HG03442 (cell line): ENCODE measurements around the gene KCMF1.
A peak's percentile ranks its signal among the peaks of the same experiment; 100 is the strongest.

ENCODE experiments used
- ATAC-seq: cut with Tn5 transposase; IDR thresholded peaks from one replicate; pipeline ENCODE4 v1.9.1; 2021; ENCODE audit warnings: mild to moderate bottlenecking, moderate library complexity; ENCODE audit not compliant: unreplicated experiment

Gene KCMF1

DNA sequence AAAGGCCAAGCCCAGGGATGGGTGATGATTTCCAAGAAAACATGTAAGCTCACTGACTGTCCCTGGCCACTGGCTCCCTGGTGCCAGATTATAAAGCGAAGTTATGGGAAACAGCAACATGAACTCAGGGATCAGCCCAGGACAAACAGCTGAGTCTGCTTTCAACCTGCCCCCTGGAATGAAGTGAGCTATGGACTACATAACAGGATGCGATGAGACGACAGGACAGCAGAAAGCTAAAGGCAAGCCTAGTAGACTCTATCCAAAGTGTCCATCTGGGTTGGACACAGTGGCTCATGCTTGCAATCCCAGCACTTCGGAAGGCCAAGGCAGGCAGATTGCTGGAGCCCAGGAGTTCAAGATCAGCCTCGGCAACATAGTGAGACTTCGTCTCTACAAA is 16.6 kb upstream of the KCMF1 start:
- no peak for ATAC-seq

DNA sequence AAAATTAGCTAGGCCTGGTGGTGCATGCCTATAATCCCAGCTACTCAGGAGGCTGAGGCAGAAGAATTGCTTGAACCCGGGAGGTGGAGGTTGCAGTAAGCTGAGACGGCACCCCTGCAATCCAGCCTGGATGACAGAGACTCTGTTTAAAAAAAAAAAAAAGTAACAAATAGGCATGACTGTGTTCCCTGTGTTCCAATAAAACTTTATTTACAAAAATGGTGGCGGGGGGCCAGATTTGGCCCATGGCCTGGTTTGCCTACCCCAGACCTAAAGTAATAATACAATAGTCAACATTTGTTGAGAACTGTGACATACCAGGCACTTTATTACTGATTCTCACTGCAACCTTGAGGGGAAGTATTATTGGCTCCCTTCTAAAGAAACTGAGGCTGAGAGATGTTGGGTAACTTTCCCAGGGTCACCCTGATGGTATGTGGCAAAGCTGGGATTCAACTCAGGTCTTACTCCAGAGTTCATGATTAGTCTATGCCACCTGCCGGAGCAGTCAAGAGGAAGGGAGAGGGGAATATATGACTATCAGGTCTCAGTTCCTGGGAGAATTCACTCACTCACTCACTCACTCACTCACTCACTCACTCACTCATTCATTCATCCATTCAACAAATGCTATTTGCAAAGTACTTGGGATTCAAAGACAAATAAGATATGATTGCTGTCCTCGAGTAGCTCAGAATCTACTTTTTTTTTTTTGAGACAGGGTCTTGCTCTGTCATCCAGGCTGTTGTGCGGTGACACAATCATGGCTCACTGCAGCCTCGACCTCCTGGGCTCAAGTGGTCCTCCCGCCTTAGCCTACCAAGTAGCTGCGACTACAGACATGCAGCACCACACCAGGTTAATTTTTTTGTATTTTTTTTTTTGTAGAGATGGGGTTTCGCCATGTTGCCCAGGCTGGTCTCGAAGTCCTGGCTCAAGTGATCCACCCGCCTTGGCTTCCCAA is 14.3 kb upstream of the KCMF1 start:
- ATAC-seq: no peak

DNA sequence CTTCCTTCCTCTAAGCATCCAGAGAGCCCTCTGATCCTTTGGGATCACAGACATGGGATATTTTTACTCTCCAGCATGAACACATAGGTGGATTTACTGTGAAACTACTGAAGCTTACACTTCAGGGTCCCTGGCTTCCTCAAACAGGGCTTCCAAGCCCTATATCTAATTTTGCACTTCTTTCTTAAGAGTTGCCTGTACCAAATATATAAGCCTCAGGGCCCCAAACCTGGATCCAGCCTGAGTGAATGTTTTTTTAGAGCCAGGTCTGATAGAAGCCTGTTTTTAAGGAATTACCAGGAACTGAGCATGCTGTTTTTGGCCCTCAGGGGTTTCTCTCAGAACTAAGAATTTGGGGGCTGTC is 13.2 kb upstream of the KCMF1 start:
- no peak for ATAC-seq

DNA sequence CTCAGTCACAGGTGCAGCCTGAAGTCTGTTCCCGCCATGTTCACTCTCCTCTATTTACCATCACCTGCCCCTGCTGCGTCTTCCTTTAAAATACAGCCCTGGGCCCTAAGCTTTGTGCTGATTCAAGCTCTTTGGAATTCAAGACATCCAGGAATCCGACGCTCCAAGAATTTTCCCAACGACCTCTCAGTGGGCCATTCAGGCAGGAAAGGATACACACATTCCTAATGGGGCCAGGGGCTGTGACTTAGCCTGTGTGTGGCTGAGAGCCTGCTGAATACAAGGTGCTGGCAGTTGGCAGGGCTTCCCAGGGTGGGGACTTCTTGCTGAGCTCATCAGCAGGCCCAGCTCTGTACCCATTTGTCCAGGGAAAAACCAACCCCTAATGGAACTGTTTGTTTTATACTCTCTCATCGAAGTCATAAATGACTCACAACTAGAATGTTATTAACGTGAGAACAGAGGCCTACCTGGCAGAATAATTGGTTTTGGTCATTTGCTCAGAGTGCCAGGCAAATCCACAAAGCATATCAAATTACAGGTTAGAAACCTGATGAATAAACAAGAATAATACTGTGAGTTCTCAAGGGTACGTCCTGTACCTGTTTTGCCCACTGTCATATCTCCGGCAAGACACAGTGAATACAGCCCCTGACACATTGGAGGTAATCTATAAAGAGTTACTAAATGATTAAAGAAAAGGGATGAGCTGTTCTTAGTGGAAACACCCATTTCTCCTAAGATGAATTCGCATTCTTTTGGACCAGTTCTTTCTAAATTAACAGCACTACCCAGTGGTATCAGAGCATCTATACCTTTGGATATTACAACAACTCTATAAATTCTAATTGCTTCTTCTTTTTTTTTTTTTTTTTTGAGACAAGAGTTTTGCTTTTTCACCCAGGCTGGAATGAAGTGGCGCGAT is 12.6 kb upstream of the KCMF1 start:
- ATAC-seq: no peak

DNA sequence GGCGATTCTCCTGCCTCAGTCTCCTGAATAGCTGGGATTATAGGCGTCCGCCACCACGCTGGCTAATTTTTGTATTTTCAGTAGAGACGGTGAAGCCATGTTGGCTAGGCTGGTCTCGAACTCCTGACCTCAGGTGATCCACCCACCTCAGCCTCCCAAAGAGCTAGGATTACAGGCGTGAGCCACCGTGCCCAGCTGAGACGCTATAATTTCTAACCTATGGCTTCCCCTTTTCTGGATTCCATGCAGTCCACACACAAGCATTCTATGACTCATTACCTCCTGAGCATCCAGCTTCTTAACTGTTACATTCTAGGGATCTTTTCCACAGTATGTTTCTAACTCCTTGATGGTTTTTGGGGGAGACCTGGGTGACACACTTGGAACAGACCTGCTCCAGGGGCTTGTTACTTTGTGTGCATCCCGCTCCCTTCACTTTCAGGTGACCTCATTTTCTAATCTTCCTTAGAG is 11.8 kb upstream of the KCMF1 start:
- no peak for ATAC-seq

DNA sequence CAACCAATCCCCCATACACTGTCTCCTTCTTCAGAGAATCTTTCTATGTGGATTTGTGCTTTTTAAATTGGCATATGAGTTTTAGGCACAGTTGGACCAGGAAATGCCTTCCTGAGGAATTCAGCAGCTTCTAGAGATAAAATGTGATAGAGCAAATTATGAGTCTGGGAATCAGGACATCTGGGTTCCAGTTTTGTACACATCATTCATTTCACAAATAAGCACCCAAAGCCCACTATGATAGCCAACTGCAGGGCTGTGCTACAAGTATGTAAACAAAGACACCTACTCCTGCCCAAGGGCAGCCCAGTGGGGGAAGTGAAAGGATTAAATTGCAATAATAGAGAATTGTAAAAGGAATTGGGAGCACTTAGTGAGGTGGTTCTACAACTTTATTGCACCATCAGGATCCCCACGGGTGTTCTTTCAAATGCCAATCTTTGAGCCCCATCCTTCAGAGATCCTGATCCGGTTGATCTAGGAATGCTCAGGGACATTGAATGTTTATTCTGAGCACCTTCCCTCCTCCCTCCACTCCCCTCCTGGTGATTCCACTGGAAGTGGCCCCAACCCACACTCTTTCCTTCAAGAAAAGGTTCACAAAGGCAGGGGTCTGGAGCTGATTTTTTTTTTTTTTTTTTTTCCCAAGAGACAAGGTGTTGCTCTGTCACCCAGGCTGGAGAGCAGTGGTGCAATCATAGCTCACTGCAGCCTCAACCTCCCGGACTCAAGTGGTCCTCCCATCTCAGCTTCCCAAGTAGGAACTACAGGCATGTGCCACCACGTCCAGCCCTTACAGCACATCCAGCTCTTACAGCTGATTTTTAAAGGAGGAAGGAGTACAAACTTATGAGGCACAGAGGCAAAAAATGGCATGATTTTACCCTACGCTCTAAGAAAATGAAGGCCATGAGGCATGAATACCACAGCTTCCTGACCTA is 11.1 kb upstream of the KCMF1 start:
- ATAC-seq: no peak

DNA sequence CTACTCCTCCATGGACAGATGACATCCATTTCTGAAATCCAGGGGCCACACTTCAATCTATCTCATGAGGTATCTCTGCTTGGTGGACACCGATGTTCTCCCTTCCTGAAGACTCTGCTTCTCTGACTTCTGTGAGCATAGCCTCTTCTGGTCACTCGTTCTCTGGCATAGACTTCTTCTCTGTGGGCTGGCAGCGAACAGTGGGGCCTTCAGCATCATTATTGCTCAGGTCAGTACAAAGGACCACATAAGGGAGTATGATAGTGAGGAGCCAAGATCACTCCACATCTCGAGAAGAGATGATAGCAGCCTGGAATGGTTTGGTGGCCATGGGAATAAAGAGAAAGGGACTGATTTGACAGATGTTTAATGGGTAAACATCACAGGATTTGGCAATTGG is 8.0 kb upstream of the KCMF1 start:
- no peak for ATAC-seq

DNA sequence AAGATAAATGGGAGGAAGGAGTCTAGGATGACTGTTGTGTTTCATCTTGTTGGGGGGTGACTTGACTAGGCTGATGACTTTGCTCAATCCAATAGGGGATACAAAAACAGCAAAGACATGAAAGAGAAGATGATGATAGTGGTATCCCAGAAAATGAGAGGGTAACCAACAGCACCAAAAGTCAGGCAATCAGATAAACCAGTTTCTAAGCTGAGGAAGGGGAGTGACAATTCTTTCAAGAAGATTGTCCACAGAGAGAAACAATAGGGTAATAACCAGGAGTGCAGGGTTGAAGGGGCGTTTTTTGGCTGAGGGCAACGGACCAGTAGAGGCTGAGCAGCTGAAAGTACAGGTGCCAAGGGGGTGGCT is 7.7 kb upstream of the KCMF1 start:
- no peak for ATAC-seq

DNA sequence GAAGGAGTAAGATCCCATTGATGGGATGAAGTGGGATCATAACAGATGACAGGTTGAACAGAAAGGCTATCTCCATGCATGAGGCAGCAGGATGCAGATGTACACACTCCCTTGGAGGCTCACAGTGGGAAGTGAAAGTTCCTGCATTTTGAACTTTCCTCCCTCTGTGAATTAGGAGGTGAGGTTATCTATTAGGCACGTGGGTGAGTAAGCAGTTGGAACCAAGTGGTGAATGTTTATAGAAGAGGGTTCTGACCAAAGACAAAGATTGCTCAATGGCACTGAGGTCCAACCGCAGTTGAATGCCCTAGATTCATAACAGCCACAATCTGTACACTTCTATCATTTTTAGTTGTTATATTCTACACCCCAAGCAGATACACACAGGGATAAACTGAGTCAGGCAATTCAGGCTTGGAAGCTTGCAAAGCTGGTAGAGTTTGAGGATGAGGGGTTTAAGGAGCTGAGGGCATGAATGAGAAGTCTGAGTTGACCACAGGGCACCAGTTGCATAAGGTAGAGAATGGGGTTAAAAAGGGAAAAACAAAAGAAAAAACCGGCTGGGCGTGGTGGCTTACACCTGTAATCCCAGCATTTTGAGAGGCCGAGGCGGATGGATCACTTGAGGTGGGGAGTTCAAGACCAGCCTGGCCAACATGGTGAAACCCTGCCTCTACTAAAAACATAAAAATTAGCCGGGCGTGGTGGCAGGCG is 7.1 kb upstream of the KCMF1 start:
- no peak for ATAC-seq

DNA sequence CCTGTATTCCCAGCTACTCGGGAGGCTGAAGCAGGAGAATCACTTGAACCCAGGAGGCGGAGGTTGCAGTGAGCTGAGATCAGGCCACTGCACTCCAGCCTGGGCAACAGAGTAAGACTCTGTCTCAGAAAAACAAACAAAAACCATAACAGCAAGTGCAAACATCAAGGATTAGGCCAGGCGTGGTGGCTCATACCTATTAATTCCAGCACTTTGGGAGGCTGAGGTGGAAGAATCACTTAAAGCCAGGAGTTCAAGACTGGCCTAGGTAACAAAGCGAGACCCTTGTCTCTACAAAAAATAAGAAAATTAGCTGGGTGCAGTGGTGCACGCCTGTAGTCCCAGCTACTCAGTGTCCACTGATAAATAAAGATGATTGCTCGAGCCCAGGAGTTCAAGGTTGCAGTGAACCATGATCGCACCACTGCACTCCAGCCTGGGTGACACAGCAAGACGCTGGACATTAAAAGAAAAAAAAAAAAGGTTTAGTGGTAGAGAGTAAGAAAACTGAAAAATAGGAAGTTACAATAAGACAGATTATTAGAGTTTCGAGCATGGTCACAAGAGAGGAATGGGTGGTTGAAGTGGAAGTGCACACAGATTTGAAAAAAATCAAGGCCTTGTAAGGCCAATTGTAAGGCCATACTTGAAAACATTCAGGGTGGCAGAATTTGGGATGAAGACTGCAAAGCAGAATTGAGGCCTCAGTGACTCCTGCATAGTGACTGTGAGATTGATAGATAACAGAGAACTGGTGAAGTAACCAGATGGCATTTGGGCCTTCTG is 6.4 kb upstream of the KCMF1 start:
- no peak for ATAC-seq

DNA sequence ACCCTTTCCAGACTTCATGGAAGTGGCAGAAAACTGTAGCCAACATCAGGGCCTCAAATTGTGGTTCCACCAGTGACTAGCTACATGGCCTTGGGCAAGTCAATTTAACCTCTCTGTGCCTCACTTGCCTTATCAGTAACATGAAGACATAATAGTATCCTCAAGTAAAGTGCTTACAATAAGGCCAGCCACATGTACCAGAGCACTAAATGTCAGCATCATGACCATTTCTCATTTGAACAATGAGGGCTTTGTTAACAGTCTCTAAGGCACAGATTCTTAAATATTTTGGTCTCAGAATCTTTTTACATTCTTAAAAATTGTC is 5.8 kb upstream of the KCMF1 start:
- ATAC-seq: no peak

DNA sequence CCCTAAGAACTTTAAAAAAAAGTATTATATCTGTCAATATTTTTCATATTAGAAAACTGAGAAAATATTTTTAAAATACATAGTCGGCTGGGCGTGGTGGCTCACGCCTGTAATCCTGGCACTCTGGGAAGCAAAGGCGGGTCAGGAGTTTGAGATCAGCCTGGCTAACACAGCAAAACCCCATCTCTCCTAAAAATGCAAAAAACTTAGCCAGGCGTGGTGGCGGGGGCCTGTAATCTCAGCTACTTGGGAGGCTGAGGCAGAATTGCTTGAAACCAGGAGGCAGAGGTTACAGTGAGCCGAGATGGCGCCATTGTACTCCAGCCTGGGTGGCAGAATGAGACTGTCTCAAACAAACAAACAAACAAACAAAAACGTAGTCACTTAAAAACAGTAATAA is 5.1 kb upstream of the KCMF1 start:
- no peak for ATAC-seq

DNA sequence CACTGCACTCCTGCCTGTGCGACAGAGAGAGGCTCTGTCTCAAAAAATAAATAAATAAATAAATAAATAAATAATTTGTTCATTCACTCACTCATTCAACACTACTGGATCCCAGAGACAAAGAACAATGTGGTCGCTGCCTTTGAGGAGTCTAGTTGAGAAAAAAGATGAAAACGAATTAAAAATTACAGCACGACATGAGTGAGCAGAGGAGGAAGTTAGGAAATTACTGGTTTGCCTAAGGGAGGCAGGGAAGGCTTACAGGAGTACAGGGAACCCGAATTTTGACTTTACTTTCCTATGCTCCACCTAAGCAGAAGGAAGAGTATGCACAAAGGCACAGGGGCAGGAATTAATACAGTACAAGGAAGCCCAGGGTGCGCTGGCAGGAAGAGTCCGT is 4.2 kb upstream of the KCMF1 start:
- ATAC-seq: no peak

DNA sequence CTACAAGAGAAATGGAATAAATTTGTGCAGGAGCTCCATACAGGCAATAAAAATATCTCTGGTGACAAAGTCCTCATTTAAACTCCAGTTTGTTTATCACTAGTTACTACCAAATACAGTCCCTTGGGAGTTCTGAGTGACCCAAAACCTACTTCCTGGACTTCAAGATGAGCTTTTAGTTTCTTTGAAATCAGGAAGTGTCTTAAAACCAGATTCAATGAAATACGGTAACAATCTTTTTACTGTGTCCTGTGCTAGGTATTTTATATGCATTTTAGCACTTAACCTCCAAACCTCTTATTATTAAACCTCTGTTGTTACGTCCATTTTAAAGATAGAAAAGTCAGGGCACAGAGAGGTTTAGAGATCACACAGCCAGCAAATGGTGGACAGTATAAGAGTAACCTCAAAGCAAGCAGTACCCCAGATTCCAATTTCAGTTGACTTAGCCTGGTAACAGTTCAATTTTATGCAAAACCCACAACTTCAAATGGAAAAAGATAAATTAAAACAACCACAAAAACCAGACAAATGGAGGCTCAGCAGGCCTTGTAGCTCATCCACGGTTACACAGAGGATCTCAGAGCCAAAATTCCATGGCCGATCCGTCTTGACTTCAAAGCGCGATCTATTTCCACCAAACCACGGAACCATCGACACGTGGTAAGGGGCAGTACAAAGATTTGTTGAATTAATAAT is 1.3 kb upstream of the KCMF1 start:
- no peak for ATAC-seq

DNA sequence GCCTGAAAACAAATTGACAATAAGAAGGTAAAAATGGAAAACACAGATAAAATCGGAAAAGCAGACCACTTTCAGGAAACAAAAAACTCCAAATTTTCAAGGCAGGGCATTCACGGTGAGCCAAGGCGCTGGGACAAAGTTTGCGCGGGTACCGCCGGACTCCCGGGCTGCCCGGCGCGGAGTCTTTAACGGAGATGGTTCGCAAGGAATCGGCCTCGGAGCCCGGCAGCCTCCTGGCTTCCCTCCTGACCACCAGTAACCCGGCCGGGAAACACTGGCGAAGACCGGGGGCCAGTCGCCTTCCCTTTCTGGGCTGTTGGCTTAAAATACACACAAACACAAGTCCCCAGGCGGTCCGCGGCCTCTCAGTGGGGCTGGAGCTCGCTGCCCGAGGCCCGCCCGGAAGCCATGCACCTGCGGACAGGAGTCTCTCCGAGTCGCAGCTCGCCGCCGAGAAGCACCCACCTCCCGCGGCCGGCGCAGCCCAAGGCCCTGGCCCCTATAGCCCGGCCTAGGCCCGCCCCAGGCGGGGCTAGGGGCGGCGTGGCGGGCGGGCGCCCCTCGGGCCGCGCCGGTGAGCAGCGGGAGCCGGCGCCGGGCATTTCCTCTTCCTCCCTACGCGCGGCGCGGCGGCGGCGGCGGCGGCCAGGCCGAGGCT is 622 bp upstream of the KCMF1 start:
- ATAC-seq: peak; percentile 39

DNA sequence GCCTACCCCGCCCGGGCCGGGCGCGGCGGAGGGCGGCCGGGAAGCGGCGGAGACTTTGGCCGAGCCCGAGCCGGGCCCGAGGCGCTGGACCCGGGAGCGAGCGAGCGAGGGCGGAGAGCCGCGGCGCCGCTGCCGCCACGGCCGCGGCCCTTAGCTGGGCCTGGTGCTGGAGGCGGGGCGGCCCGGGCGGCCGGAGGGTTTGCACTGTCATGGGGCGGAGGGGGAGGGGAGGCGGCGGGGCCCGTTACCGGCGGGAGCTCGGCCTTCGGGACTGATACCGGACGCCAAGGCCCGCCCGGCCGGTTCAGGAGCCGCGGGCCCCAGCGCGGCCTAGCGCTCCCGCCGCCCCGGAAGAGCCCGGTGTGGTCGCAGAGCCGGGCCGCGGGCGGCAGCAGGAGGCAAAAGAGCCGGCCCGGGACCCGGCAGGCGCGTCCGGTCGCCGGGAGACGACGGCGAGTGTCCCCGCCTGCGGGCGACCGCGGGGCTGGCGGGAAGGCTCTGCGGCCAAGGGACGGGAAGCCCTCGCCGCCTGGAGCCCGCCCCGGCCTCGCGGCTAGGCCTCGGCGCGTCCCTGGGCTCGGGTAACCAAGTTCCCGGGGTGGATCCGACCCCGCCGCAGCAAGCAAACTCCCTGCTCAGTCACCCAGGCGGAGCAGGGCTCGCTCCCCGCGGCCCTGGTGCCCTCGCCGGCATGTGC is 697 bp downstream of the KCMF1 start:
- ATAC-seq: peak; percentile 32

DNA sequence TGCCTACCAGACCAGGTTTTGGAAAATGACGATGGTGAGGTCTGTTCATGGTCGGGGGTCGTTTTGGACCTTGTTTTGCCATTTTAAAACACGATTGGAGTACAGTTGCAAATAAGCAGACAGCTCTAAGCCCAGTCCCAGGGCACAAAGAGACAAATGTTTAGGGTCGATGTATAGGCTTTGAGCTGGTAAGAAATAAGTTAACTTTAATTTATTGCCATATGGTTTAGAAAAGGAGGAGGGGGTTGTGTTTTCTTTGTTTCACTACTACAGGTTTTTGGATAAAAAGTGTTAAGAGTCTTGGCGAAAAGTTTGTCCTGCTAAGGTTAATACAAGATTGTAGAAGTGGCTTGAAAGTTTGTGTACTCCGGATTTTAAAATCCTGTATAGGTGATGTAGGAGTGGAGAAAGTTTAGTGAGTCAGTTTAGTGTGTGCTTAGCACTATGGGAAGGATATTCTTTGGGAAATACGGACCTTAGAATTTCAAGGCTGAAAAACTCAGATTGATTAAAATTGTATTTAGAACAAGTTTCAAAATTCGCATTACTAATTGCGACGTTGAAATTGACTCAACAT is 1.3 kb downstream of the KCMF1 start:
- no peak for ATAC-seq
